SJSA1 (cell line): ENCODE data around the gene GPR12. TPM values are rescaled to one million over a fixed set of nuclear protein-coding genes. Genes with fewer than 3 reads are reported as not detected.
"Not testable (repeated sequence)": the region's sequence is repeated elsewhere in the genome, so short reads cannot be mapped to it uniquely, and the experiment has no call there.

Source experiments
- DNase-seq, 2 experiments: peaks; one replicate each; pipeline ENCODE4 v3.0.0-alpha.2; 2015 to 2020; ENCODE audit warnings: low spot score in 2 of 2, low read depth in 1 of 2
- H3K27ac ChIP-seq: fragments of 250-450 bp; sonication (Bioruptor Pico); 2 replicates; pipeline ENCODE4 v1.5.1; 2020; ENCODE audit warnings: mild to moderate bottlenecking, moderate library complexity
- H3K27me3 ChIP-seq: fragments of 250-450 bp; sonication (Bioruptor Pico); replicated peaks from 2 replicates; pipeline ENCODE4 v1.5.1; 2020; ENCODE audit warnings: mild to moderate bottlenecking, moderate library complexity
- H3K36me3 ChIP-seq: fragments of 250-450 bp; sonication (Bioruptor Pico); 2 replicates; pipeline ENCODE4 v1.5.1; 2020; ENCODE audit warnings: mild to moderate bottlenecking
- H3K4me1 ChIP-seq: fragments of 250-450 bp; sonication (Bioruptor Pico); replicated peaks from 2 replicates; pipeline ENCODE4 v1.6.1; 2021; ENCODE audit warnings: mild to moderate bottlenecking
- H3K4me3 ChIP-seq: fragments of 250-450 bp; sonication (Bioruptor Pico); 2 replicates; pipeline ENCODE4 v1.5.1; 2020; ENCODE audit warnings: mild to moderate bottlenecking
- H3K9me3 ChIP-seq: fragments of 250-450 bp; sonication (Bioruptor Pico); replicated peaks from 2 replicates; pipeline ENCODE4 v1.5.1; 2020; ENCODE audit warnings: mild to moderate bottlenecking
- total RNA-seq: library from RNA; depleted of rRNA; stranded (reverse); fragments of >200 nt; shearing (Covaris generic); gene quantifications from 2 replicates; pipeline ENCODE4 v1.2.3, GENCODE V29; 2014

Gene GPR12
- total RNA-seq, 1 experiment from 2014 or later: not detected

DNA sequence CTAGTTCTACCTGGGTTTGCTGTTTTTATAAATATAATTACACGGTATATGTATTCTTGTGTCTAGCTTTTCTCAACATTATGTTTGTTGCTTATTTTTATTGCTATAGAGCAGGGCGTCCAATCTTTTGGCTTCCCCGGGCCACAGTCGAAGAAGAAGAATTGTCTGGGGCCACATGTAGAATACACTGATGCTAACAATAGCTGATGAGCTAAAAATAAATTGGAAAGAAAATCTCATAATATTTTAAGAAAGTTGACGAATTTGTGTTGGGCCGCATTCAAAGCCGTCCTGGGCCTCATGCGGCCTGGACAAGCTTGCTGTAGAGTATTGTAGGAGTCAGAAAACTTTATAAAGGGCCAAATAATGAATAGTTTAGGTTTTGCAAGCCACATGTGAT is 33.9 kb downstream of the GPR12 start:
- DNase-seq: no peak
- Histone ChIP-seq H3K9me3 (no peaks in the 10 kb centered on the region), H3K4me3 (no peak overlapping the region), H3K4me1 (no peaks in the 10 kb centered on the region), H3K36me3 (no peaks in the 10 kb centered on the region), H3K27me3 (no peaks in the 10 kb centered on the region; the same call in 1 of the 2 replicates), H3K27ac (no peak overlapping the region)

DNA sequence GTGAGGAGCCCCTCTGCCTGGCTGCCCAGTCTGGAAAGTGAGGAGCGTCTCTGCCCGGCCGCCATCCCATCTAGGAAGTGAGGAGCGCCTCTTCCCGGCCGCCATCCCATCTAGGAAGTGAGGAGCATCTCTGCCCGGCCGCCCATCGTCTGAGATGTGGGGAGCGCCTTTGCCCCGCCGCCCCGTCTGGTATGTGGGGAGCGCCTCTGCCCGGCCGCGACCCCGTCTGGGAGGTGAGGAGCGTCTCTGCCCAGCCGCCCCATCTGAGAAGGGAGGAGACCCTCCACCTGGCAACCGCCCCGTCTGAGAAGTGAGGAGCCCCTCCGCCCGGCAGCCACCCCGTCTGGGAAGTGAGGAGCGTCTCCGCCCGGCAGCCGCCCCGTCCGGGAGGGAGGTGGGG is 37.0 kb downstream of the GPR12 start:
- not testable (repeated sequence) for H3K4me1 ChIP-seq, H3K36me3 ChIP-seq, H3K27me3 ChIP-seq, H3K27ac ChIP-seq, DNase-seq, H3K9me3 ChIP-seq, H3K4me3 ChIP-seq

DNA sequence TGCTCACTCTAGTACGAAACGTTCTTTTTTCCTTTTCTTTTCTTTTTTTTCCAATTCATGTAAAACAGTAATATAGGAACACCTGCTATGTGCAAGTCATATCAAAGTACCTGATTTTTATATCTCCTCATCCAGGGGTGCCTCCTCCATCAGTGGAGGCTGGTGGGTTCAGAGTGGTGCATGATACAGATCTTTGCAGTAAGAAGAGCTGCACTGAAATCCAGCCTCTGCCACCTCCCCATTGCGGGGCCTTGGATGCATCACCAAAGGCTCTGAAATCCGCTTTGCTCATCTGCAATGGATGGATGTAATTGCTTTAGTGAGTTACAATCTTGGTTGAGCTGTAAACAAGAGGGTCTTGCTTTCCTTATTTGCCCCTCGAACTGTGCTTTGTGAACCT is 38.3 kb downstream of the GPR12 start:
- no peak for DNase-seq
- H3K27ac ChIP-seq: no peak overlapping the region
- H3K4me1 ChIP-seq: no peaks in the 10 kb centered on the region
- H3K9me3 ChIP-seq: no peaks in the 10 kb centered on the region
- H3K27me3 ChIP-seq: no peaks in the 10 kb centered on the region; the same call in none of the 2 replicates
- H3K36me3 ChIP-seq: no peaks in the 10 kb centered on the region
- H3K4me3 ChIP-seq: no peak overlapping the region

DNA sequence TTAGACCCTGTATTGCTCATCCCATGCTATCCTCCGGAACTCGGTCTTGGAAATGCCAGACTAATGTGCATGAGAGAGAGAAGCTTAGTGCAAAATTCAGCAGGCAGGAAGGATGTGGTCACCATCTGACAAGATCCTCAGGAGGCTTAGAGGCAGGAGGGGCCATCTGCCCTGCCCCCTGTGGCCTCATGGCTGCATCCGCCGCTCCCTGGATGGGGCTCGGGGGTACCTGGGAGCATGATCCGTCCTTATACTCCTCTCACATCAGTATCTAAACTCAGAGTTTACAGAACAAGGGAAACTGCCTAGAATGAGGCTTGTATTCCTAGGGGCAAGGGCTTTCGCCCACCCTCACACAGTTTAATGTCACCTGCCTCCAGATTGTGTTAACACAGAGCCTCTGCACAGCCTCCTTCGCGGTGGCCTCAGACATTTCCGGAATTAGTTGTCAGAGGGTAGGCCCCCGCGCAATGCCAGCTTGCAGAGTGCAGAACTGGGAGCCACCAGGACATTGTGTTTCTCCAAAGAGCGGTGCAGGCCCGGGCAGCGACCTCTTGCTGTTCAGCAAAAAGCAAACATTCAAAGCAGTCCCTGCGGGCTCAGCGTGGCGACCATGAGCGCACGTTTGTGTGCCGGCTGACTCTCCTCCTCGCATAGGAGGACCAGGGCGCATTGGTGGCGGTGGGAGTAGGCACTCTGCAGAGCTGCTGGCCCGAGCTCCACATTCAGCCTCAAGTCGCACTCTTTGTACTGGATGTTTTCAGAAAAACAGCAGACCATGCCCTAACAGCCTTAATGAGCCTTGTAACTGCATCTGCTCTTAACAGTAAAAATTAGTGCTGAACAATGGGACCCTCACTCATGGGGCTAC is 39.1 kb downstream of the GPR12 start:
- Histone ChIP-seq H3K4me3 (no peak overlapping the region), H3K9me3 (no peaks in the 10 kb centered on the region), H3K27me3 (no peaks in the 10 kb centered on the region; the same call in none of the 2 replicates), H3K4me1 (no peaks in the 10 kb centered on the region), H3K27ac (no peak overlapping the region), H3K36me3 (no peaks in the 10 kb centered on the region)
- no peak for DNase-seq

DNA sequence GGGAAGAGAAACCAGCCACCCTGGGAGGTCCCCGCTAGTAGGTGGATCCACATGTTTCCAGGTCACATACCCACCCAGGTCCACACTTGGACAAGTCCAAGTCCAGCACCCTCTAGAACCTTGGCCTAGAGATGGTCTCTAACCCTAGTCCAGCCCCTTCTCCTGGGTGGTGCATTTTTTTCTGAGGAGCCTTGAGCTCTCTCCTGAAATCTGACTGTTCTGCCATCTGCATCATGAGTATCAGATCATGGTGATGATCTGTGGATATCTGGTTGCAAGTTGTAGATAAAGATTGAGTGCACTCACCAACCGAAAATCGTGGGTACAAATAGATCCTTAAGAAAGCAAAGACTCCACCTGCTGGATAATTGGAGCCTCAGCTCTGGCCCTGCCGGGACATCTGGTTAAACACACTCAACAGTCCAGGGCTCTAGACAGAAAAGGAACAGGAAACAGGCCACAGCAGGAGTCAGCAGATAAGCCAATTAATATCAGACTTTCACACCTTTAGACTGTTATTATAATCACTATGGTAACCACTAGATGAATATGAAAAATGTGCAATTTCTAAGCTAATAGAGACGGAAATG is 41.1 kb downstream of the GPR12 start:
- H3K36me3 ChIP-seq: no peaks in the 10 kb centered on the region
- H3K27me3 ChIP-seq: no peaks in the 10 kb centered on the region; the same call in none of the 2 replicates
- H3K9me3 ChIP-seq: no peaks in the 10 kb centered on the region
- DNase-seq: no peak
- no peak overlapping the region for H3K27ac ChIP-seq
- H3K4me3 ChIP-seq: no peak overlapping the region
- no peaks in the 10 kb centered on the region for H3K4me1 ChIP-seq

DNA sequence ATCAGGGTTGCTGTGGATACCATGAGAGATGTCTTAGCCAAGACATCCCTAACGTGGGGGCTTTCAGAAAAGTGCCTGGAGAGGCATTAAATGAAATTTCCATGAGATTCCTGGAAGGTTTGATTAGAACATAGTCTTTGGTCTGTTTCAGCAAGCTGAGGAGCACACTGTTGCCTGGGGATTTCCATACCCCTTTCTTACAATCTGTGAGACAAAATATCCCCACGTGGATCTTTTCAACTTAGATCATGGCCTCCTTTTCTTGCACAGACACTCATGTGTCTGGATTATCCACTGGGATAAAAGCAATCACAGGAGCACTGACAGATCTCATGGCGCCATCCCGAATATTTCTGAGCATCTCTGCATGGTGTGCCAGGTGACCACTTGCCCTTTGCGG is 41.7 kb downstream of the GPR12 start:
- H3K36me3 ChIP-seq: no peaks in the 10 kb centered on the region
- DNase-seq: no peak
- H3K9me3 ChIP-seq: no peaks in the 10 kb centered on the region
- no peaks in the 10 kb centered on the region for H3K4me1 ChIP-seq
- H3K27me3 ChIP-seq: no peaks in the 10 kb centered on the region; the same call in none of the 2 replicates
- no peak overlapping the region for H3K4me3 ChIP-seq
- H3K27ac ChIP-seq: no peak overlapping the region

DNA sequence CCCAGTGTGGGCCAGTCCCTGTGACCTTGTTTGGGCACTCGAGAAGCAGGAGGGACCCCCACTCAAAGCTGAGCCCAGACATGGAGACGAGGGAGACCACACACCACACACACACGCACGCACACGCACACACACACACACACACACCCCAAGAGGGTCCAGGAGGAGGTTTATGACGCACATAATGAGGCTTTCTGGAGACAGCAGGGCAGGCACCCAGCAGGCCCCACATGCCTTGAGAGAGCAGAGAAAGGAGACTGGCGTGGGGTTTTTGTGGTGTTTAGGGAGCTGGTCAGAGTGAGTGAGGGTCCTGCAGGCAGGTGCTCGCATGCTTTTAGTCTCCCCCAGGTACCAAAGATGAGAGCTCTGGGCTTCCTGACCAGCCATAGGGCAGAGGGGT is 42.4 kb downstream of the GPR12 start:
- Histone ChIP-seq H3K36me3 (no peaks in the 10 kb centered on the region), H3K4me1 (no peaks in the 10 kb centered on the region), H3K27ac (no peak overlapping the region), H3K4me3 (no peak overlapping the region), H3K27me3 (no peaks in the 10 kb centered on the region; the same call in none of the 2 replicates), H3K9me3 (no peaks in the 10 kb centered on the region)
- DNase-seq: no peak

DNA sequence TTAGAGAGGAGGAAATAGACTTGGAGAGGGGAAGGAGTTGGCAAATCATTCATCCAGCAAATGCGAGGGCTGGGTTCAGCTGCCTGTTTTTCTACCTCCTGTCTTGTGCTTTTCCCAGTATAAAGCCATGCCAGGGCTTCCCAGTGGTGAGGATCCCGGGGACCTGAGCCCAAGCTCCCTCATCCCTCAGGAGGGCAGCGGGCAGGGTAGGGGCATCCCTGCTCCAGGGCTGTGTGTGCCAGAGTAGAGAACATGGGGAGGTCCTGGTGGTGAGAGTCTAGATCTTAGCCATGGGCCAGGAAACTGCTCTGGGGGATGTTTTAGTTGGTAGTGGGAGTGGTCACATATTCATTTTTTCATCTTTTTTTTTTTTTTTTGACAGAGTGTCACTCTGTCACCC is 43.6 kb downstream of the GPR12 start:
- Histone ChIP-seq H3K9me3 (no peaks in the 10 kb centered on the region), H3K27me3 (no peaks in the 10 kb centered on the region; the same call in 1 of the 2 replicates), H3K4me1 (no peaks in the 10 kb centered on the region), H3K4me3 (no peak overlapping the region), H3K36me3 (no peaks in the 10 kb centered on the region), H3K27ac (no peak overlapping the region)
- DNase-seq: no peak

DNA sequence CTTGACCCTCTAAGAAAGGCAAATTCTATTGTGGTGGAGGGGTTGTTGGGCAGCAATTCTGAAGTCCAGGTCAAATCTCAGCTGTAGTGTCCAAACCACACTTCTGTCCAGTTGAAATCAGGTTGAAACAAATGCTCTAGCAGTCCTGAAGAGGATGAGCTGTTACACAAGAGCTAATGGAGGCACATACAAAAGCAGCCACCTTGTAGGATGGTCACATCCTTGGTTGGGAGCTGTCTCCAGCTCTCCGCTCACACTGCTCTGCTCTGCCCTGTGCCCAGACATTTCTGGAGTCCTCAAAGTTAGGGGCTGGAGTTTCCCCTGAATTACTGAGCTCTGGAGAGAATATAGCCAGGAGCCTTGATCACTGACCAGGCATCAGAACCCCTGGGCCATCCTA is 47.2 kb downstream of the GPR12 start:
- Histone ChIP-seq H3K4me3 (no peak overlapping the region), H3K9me3 (no peaks in the 10 kb centered on the region), H3K27ac (no peak overlapping the region), H3K36me3 (no peaks in the 10 kb centered on the region), H3K4me1 (no peaks in the 10 kb centered on the region), H3K27me3 (no peaks in the 10 kb centered on the region)
- DNase-seq: no peak

DNA sequence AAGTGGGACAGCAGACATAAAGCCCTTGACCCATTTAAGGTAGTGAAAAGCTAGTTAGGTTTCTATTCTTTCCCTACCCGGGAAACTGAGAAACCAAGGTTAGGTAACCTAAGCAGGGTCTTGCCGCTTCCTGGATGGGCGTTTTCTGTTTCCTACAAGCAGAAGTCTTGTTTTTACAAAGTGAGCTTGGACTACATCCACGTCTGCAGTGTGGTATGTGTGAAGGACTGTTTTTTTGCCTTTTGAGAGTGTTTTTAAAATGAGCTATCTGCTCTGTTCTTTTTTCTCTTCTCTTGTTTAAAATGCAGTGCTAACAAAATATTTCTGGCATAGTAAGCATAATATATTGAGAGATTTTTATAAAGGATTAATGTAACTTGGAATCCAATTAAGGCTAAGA is 49.4 kb downstream of the GPR12 start:
- Histone ChIP-seq H3K27ac (no peak overlapping the region), H3K9me3 (no peaks in the 10 kb centered on the region), H3K27me3 (no peaks in the 10 kb centered on the region), H3K36me3 (no peaks in the 10 kb centered on the region), H3K4me3 (no peak overlapping the region), H3K4me1 (no peaks in the 10 kb centered on the region)
- no peak for DNase-seq

DNA sequence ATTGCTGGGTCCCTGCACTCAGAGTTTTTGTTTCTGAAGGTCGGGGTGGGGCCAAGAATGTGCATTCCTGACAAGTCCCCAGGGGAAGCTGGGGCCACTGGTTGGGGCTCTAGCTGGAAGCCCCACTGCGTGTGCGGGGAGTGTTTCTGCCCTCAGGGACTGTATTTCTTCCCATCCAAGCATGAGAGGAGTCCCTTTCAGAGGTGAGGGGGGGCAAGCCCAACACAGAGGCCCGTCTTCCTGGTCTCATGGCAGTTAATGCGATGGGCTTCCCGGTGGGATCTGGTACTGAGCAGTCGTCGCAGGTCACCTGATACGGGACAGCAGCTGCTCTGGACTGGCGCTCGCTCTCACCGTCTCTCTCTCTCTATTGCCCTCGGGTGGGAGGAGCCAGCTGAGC is 50.4 kb downstream of the GPR12 start:
- Histone ChIP-seq H3K4me3 (no peak overlapping the region), H3K27me3 (no peaks in the 10 kb centered on the region), H3K4me1 (no peaks in the 10 kb centered on the region), H3K36me3 (no peaks in the 10 kb centered on the region), H3K9me3 (no peaks in the 10 kb centered on the region), H3K27ac (no peak overlapping the region)
- no peak for DNase-seq

DNA sequence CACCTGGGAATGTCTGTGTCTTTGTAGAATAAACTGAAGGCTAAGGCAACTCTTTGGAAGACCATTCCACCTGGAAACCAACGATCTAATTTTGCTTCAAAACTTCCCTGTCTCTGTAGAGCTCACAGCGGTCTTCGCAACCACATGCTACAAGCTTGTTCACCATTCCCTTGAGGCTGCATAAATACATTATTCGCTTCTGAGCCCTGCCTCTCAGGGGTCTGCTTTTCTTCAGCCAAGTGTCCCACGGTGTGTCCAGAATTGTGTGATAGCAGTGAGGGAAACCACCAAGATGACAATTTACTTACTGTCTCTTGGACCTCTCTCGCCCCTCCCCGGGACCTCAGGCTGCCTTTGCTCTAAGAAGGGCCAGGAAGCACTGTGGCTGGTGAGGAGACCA is 51.1 kb downstream of the GPR12 start:
- H3K27me3 ChIP-seq: no peaks in the 10 kb centered on the region
- no peak overlapping the region for H3K4me3 ChIP-seq
- no peaks in the 10 kb centered on the region for H3K36me3 ChIP-seq
- no peaks in the 10 kb centered on the region for H3K9me3 ChIP-seq
- no peak overlapping the region for H3K27ac ChIP-seq
- DNase-seq: no peak
- H3K4me1 ChIP-seq: no peaks in the 10 kb centered on the region

DNA sequence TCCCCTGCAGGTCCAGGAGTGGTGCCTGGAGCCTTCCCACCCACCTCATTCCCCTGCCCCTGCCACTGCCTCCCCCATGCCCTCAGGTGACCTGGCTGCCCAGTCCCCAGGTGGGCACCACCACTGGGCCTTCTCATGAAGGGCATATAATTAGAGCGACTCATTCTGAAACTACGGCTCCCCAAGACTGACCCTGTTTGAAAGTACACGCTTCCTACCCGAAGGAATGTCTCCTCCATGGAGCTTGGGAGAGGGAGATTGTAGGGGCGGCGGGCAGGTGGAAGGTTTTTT is 52.6 kb downstream of the GPR12 start:
- no peak for DNase-seq
- Histone ChIP-seq H3K27me3 (no peaks in the 10 kb centered on the region), H3K4me1 (no peaks in the 10 kb centered on the region), H3K27ac (no peak overlapping the region), H3K36me3 (no peaks in the 10 kb centered on the region), H3K4me3 (no peak overlapping the region), H3K9me3 (no peaks in the 10 kb centered on the region)

DNA sequence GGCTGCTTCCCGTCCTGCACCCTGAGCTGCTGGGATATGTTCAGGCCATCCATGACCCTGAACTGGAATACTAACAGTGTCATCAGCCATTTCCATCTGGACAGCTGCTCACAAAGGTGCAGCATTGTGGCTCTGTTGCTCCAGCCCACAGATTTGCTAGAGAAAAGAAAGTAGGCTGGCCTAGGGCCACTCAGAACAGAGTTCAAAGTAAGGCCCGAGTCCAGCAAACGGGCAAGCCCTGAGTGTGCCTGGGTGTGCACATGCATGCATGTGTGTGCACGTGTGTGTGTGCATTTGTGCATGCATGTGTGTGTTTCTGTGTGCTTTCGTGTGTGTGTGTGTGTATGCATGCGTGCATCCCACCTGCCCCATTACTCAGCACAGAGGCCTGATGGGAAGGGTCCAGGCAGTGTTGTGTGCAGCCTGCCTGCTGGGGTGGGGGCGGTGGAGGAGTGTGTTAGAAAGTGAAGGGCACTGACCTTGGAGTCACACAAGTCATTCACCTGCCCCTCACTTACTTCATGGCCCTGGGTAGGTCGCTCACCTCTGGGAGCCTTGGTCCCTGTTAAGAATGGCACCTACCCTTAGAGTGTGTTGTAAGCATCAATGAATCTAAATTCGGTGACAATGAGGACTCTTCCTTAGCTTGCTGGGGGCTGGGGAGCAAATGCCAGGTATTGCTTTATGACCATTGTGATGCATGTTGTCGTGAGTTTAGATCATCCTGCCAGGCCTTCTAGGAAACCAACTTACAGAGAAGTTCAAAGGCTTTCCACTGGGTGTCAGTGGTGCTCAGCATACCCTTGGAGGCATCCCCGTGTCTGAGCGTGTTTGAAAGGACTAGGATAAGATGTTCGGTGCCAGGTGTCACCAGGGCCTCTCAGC is 53.2 kb downstream of the GPR12 start:
- DNase-seq: no peak
- Histone ChIP-seq H3K9me3 (no peaks in the 10 kb centered on the region), H3K36me3 (no peaks in the 10 kb centered on the region), H3K4me3 (no peak overlapping the region), H3K4me1 (no peaks in the 10 kb centered on the region), H3K27ac (no peak overlapping the region), H3K27me3 (peaks cover 4% of the 10 kb centered on the region)
